ENCODE data around the gene PLEKHG5. TPM values are rescaled to one million over a fixed set of nuclear protein-coding genes. Genes with fewer than 3 reads are reported as not detected.

PLEKHG5 gene
- total RNA-seq, 4 donors from 2014 or later: 5.8 to 18.1 (median 12.0) TPM

DNA sequence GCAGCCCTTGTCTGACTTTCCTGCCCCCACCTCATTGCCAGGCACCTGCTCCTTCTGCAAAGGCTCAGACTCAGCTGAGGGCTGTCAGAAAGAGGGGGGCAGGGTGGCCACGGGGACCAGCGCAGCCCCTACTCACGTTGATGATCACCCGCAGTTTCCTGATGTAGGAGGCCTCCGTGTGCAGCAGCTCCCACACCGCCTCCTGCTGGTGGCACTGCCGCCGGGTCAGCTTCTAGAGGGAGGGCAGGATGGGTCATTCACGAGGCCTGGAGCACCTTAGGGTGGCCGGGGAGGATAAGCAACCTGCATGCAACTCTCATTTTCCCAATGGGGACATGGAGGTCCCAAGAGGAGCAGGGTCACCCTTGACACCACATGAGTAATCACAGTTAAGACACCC, 19.1 kb downstream of the PLEKHG5 start:
- WGBS: 95% methylated on average over 6 of the region's 10 CpGs
- no peak overlapping the region for H3K27ac ChIP-seq (replicated peaks in 1 of 4)
- no peak overlapping the region for H3K4me3 ChIP-seq
- no peak for TF ChIP-seq POLR2AphosphoS5 (IDR thresholded peaks at IDR 0.05)
- TF ChIP-seq EP300 (IDR thresholded peaks at IDR 0.05): no peak
- TF ChIP-seq, protein P1, sequence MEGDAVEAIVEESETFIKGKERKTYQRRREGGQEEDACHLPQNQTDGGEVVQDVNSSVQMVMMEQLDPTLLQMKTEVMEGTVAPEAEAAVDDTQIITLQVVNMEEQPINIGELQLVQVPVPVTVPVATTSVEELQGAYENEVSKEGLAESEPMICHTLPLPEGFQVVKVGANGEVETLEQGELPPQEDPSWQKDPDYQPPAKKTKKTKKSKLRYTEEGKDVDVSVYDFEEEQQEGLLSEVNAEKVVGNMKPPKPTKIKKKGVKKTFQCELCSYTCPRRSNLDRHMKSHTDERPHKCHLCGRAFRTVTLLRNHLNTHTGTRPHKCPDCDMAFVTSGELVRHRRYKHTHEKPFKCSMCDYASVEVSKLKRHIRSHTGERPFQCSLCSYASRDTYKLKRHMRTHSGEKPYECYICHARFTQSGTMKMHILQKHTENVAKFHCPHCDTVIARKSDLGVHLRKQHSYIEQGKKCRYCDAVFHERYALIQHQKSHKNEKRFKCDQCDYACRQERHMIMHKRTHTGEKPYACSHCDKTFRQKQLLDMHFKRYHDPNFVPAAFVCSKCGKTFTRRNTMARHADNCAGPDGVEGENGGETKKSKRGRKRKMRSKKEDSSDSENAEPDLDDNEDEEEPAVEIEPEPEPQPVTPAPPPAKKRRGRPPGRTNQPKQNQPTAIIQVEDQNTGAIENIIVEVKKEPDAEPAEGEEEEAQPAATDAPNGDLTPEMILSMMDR (IDR thresholded peaks at IDR 0.05): no peak
- TF ChIP-seq POLR2A (IDR thresholded peaks at IDR 0.05; ENCODE audit: low read depth): no peak
- peaks cover 11 to 92% (median 73%) of the 10 kb centered on the region in 4 donors for H3K36me3 ChIP-seq
- no peaks in the 10 kb centered on the region for H3K9me3 ChIP-seq
- H3K4me1 ChIP-seq: peaks cover 0 to 7% (median 3%) of the 10 kb centered on the region in 4 donors
- peaks cover 0 to 7% (median 0%) of the 10 kb centered on the region in 4 donors for H3K27me3 ChIP-seq
- intact Hi-C loops (cut with DNase I): no loop called here
- DNase-seq (ENCODE audit: extremely low spot score): no peak

DNA sequence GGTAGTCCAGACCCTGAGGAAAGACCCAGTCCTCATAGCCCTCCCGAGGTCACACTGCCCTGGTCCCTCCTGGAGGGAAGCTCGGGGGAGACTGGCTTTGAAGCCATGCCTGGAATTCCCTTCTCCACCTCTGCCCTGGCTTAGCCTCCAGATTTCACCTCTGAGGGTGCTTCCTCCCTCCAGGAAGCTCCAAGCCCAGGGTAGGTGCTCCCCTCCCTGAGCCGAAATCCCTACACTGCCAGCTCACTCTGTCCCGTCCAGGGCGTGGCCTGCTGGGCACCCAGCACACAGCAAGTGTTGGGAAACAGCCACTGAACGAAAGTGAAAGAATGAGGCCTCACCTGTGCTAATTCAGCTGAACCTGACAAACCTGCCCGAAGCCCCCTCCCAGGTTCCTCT, 19.5 kb downstream of the PLEKHG5 start:
- peaks cover 0 to 7% (median 3%) of the 10 kb centered on the region in 4 donors for H3K4me1 ChIP-seq
- H3K9me3 ChIP-seq: no peaks in the 10 kb centered on the region
- peaks cover 11 to 92% (median 77%) of the 10 kb centered on the region in 4 donors for H3K36me3 ChIP-seq
- intact Hi-C loops (cut with DNase I): no loop called here
- WGBS: 91% methylated on average over 5 of the region's 7 CpGs
- no peak for TF ChIP-seq EP300 (IDR thresholded peaks at IDR 0.05)
- TF ChIP-seq POLR2A (IDR thresholded peaks at IDR 0.05; ENCODE audit: low read depth): no peak
- no peak for TF ChIP-seq POLR2AphosphoS5 (IDR thresholded peaks at IDR 0.05)
- TF ChIP-seq, protein P1 (IDR thresholded peaks at IDR 0.05): no peak
- no peak for DNase-seq (ENCODE audit: extremely low spot score)
- H3K27ac ChIP-seq (replicated peaks in 1 of 4): no peak overlapping the region
- H3K4me3 ChIP-seq: no peak overlapping the region
- H3K27me3 ChIP-seq: peaks cover 0 to 11% (median 0%) of the 10 kb centered on the region in 4 donors

DNA sequence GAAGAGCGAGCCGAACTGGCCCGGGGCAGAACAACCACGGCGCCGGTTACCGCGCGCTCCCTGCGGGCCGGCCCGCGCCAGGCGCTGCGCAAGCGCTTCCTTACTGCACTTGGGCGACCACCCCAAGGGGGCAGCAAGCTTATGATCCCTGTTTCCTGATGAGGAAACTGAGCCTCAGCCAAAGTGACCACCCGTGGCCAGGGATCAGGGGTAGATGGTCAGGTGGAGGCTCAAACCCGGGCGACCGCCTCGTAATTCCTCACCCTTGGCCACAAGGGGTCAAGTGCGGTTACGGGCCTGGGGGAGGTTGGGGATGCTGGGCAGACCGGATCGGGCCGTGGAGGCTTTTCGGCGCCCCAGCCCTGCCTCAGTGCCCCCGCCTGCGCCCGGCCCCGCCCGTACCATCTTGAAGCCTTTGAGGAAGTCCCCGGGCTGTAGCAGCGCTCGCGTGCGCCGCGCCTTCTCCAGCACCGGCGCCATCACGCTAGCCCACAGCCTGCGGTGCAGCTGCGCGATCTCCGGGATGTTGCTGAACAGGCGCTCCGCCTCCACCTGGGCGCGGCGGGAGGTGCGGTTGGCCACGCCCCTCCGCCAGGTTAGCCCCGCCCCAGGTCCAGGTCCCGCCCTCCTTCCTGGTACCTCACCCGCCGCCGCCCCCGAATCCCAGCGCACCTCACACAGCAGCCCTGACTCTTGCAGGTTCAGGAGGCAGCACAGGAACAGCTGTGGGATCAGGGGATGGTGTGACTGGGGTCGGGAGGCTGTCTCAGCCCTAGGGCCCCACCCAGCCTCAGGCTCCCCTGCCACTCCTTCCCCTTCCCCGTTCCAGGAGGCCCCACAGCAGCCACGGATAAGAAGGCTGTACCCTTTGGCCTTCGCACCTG, 20.1 kb downstream of the PLEKHG5 start:
- H3K27ac ChIP-seq (replicated peaks in 1 of 4): no peak overlapping the region
- peaks cover 0 to 7% (median 3%) of the 10 kb centered on the region in 4 donors for H3K4me1 ChIP-seq
- no peak for TF ChIP-seq EP300 (IDR thresholded peaks at IDR 0.05)
- no peak for TF ChIP-seq POLR2A (IDR thresholded peaks at IDR 0.05; ENCODE audit: low read depth)
- no peak for TF ChIP-seq POLR2AphosphoS5 (IDR thresholded peaks at IDR 0.05)
- TF ChIP-seq, protein P1 (IDR thresholded peaks at IDR 0.05): no peak
- DNase-seq (ENCODE audit: extremely low spot score): no peak
- H3K9me3 ChIP-seq: no peaks in the 10 kb centered on the region
- peaks cover 11 to 89% (median 77%) of the 10 kb centered on the region in 4 donors for H3K36me3 ChIP-seq
- H3K27me3 ChIP-seq: peaks cover 0 to 17% (median under 1%) of the 10 kb centered on the region in 4 donors
- intact Hi-C loops (cut with DNase I): no loop called here
- WGBS: 90% methylated on average over 25 of the region's 67 CpGs
- no peak overlapping the region for H3K4me3 ChIP-seq

DNA sequence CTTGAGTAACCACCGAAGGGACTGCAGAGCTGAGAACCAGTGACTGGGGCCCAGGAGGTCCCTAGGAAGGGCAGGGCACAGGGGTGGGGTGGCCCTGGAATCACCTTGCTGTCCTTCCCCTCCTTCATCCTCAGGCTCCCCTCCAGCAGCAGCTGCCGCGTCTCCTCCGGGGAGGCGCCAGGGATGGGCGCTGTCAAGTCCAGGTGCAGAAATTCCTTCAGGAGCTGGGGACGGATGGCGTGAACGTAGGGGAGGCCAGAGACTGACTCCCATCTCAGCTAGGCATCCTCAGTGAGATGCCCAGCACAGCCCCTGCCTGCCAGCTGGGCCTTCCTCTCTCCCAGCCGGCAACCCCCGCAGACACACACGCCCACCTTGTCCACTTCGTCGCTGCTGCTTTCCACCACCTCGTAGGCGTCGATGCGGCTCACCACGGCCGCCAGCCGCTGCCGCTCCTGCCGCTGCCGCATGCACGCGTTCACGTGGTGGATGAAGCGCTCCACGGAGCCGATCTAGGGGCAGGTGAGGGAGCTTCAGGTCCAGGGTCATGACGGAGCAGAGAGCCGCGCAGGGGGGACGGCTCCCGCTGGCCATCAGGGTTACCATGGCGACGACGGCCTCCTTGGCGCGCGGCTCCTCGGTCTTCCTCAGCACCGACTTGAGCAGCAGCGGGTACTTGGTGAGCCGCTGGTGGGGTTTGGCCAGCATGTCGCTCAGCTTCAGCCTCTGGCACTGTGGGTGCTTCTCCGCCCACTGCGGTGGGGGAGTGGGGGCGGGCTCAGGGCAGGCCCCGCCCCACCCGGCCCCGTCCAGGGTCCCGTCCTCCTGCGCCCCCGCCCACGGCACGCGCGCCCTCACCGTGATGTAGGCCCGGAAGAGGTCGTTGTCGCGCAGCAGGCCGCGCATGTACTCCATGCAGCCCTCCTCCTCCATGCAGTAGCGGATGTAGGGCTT, 21.1 kb downstream of the PLEKHG5 start:
- intact Hi-C loops (cut with DNase I): no loop called here
- DNase-seq (ENCODE audit: extremely low spot score): no peak
- Histone ChIP-seq H3K4me1 (peaks cover 0 to 11% (median 4%) of the 10 kb centered on the region in 4 donors), H3K27ac (replicated peaks in 1 of 4) (no peak overlapping the region), H3K4me3 (no peak overlapping the region), H3K36me3 (peaks cover 11 to 87% (median 77%) of the 10 kb centered on the region in 4 donors), H3K27me3 (peaks cover 0 to 26% (median 5%) of the 10 kb centered on the region in 4 donors), H3K9me3 (no peaks in the 10 kb centered on the region)
- 84% methylated on average over 48 of the region's 67 CpGs for WGBS
- no peak for TF ChIP-seq POLR2A (IDR thresholded peaks at IDR 0.05; ENCODE audit: low read depth)
- TF ChIP-seq, protein P1 (IDR thresholded peaks at IDR 0.05): no peak
- TF ChIP-seq POLR2AphosphoS5 (IDR thresholded peaks at IDR 0.05): no peak
- TF ChIP-seq EP300 (IDR thresholded peaks at IDR 0.05): no peak
